Trophoblast cell (in vitro differentiated cells and primary cell): Measurements from ENCODE around the gene FAM114A1.

Source experiments
- DNase-seq, 2 donors: peaks; one replicate each; pipeline ENCODE4 v3.0.0-alpha.2; 2016
- H2AFZ ChIP-seq: 2 replicates; pipeline ENCODE4 v1.6.1; 2013; ENCODE audit warnings: low read length, moderate library complexity, mild to moderate bottlenecking; ENCODE audit not compliant: insufficient read depth, poor library complexity
- H2AK5ac ChIP-seq: 2 replicates; pipeline ENCODE4 v1.6.1; 2013; ENCODE audit warnings: mild to moderate bottlenecking, low read length
- H2BK120ac ChIP-seq: 2 replicates; pipeline ENCODE4 v1.6.1; 2013; ENCODE audit warnings: low read length, mild to moderate bottlenecking, moderate library complexity; ENCODE audit not compliant: insufficient read depth, poor library complexity
- H2BK12ac ChIP-seq: 2 replicates; pipeline ENCODE4 v1.6.1; 2013; ENCODE audit warnings: mild to moderate bottlenecking, low read length, moderate library complexity
- H2BK5ac ChIP-seq: 2 replicates; pipeline ENCODE4 v1.6.1; 2013; ENCODE audit warnings: low read length, low read depth, moderate library complexity, mild to moderate bottlenecking; ENCODE audit not compliant: poor library complexity
- H3K14ac ChIP-seq: 2 replicates; pipeline ENCODE4 v1.6.1; 2013; ENCODE audit warnings: mild to moderate bottlenecking, low read length
- H3K18ac ChIP-seq: 2 replicates; pipeline ENCODE4 v1.6.1; 2013; ENCODE audit warnings: mild to moderate bottlenecking, low read length
- H3K23ac ChIP-seq: 2 replicates; pipeline ENCODE4 v1.6.1; 2013; ENCODE audit warnings: low read length
- H3K27ac ChIP-seq: 2 replicates; pipeline ENCODE4 v1.5.1; 2013; ENCODE audit warnings: low read depth, mild to moderate bottlenecking, inconsistent platforms, low read length, moderate library complexity
- H3K27me3 ChIP-seq: 2 replicates; pipeline ENCODE4 v1.6.1; 2013; ENCODE audit warnings: inconsistent platforms, mild to moderate bottlenecking, low read length, moderate library complexity; ENCODE audit not compliant: insufficient read depth
- H3K36me3 ChIP-seq, 2 experiments: 1 replicate in 1 of 2; 2 replicates in 1 of 2; pipeline ENCODE4 v1.6.1; 2013; ENCODE audit warnings: low read length in 2 of 2, mild to moderate bottlenecking in 2 of 2, moderate library complexity in 1 of 2; ENCODE audit not compliant: insufficient read depth in 2 of 2, control insufficient read depth in 1 of 2
- H3K4ac ChIP-seq: 2 replicates; pipeline ENCODE4 v1.6.1; 2013; ENCODE audit warnings: low read depth, mild to moderate bottlenecking, low read length, moderate library complexity
- H3K4me1 ChIP-seq, 2 experiments: 1 replicate in 1 of 2; 2 replicates in 1 of 2; pipeline ENCODE4 v1.6.1; 2013; ENCODE audit warnings: low read length in 2 of 2, mild to moderate bottlenecking in 2 of 2, moderate library complexity in 1 of 2; ENCODE audit not compliant: insufficient read depth in 2 of 2, control insufficient read depth in 1 of 2
- H3K4me2 ChIP-seq: 2 replicates; pipeline ENCODE4 v1.6.1; 2013; ENCODE audit warnings: inconsistent platforms, mild to moderate bottlenecking, low read length, moderate library complexity
- H3K4me3 ChIP-seq: 2 replicates; pipeline ENCODE4 v1.5.1; 2013; ENCODE audit warnings: mild to moderate bottlenecking, low read depth, low read length, inconsistent platforms
- H3K79me1 ChIP-seq: one replicate; pipeline ENCODE4 v1.6.1; 2013; ENCODE audit warnings: low read length
- H3K79me2 ChIP-seq: 2 replicates; pipeline ENCODE4 v1.6.1; 2013; ENCODE audit warnings: low read length, mild to moderate bottlenecking; ENCODE audit not compliant: control insufficient read depth, insufficient read depth, poor library complexity
- H3K9ac ChIP-seq: 2 replicates; pipeline ENCODE4 v1.6.1; 2013; ENCODE audit warnings: mild to moderate bottlenecking, low read length
- H3K9me3 ChIP-seq: 2 replicates; pipeline ENCODE4 v1.6.1; 2013; ENCODE audit warnings: low read depth, mild to moderate bottlenecking, control low read depth, inconsistent platforms, low read length; ENCODE audit not compliant: insufficient read depth
- H4K12ac ChIP-seq: 2 replicates; pipeline ENCODE4 v1.6.1; 2013; ENCODE audit warnings: low read depth, mild to moderate bottlenecking, low read length, moderate library complexity
- H4K8ac ChIP-seq: 2 replicates; pipeline ENCODE4 v1.6.1; 2013; ENCODE audit warnings: low read depth, mild to moderate bottlenecking, low read length, moderate library complexity
- H4K91ac ChIP-seq: one replicate; pipeline ENCODE4 v1.6.1; 2013; ENCODE audit warnings: low read depth, mild to moderate bottlenecking, low read length, moderate library complexity
- WGBS: extraction: QIAGEN DNeasy Blood & Tissue Kit; methylation state at CpG from one replicate; pipeline ENCODE4 v1.1.7; 2013; ENCODE audit warnings: missing lambda C conversion rate; ENCODE audit not compliant: insufficient read length, insufficient coverage; ENCODE audit errors: extremely low coverage; 5-methylcytosine and 5-hydroxymethylcytosine counted together

FAM114A1 gene

GRCh38 chr4:38944440-38944839 is 76.8 kb downstream of the FAM114A1 start:
- no peak overlapping the region for H4K91ac ChIP-seq

GRCh38 chr4:38946919-38947318 is 79.3 kb downstream of the FAM114A1 start:
- Histone ChIP-seq H3K79me2 (no peaks in the 10 kb centered on the region), H3K14ac (no peak overlapping the region), H3K4ac (no peak overlapping the region), H3K23ac (no peak overlapping the region), H2BK5ac (no peak overlapping the region), H2AK5ac (no peak overlapping the region), H3K4me3 (no peak overlapping the region), H3K9me3 (peaks cover 2% of the 10 kb centered on the region), H3K9ac (no peak overlapping the region), H4K8ac (no peak overlapping the region), H2BK12ac (no peak overlapping the region), H2AFZ (no peak overlapping the region), H3K4me1 (no peaks in the 10 kb centered on the region), H4K91ac (no peak overlapping the region), H4K12ac (no peak overlapping the region), H2BK120ac (no peak overlapping the region), H3K18ac (no peak overlapping the region), H3K4me2 (no peak overlapping the region), H3K27ac (no peak overlapping the region), H3K36me3 (peaks cover 14 to 17% of the 10 kb centered on the region in 2 experiments), H3K79me1 (no peaks in the 10 kb centered on the region), H3K27me3 (no peaks in the 10 kb centered on the region)
- no CpG with 5 or more reads among the region's 3 CpGs for WGBS
- DNase-seq = peak in 1 of 2 donors; percentile 5

More at GRCh38 chr4:38944440-38944839, 76.8 kb downstream of the FAM114A1 start:
- no peak overlapping the region for H3K4ac ChIP-seq
- peaks cover 2% of the 10 kb centered on the region for H3K9me3 ChIP-seq
- H3K4me1 ChIP-seq = no peaks in the 10 kb centered on the region
- no peak overlapping the region for H4K12ac ChIP-seq
- H3K79me1 ChIP-seq = no peaks in the 10 kb centered on the region
- H3K9ac ChIP-seq = no peak overlapping the region
- no peak overlapping the region for H3K14ac ChIP-seq
- H2AFZ ChIP-seq = no peak overlapping the region
- no peak overlapping the region for H3K27ac ChIP-seq
- no peak overlapping the region for H4K8ac ChIP-seq
- no peak overlapping the region for H3K4me3 ChIP-seq
- H2AK5ac ChIP-seq = no peak overlapping the region
- no peak overlapping the region for H2BK12ac ChIP-seq
- H3K18ac ChIP-seq = no peak overlapping the region
- H3K36me3 ChIP-seq = peaks cover 19 to 28% of the 10 kb centered on the region in 2 experiments
- H2BK5ac ChIP-seq = no peak overlapping the region
- no peak for DNase-seq
- no peaks in the 10 kb centered on the region for H3K27me3 ChIP-seq
- H3K79me2 ChIP-seq = no peaks in the 10 kb centered on the region
- H2BK120ac ChIP-seq = no peak overlapping the region
- no peak overlapping the region for H3K4me2 ChIP-seq
- H3K23ac ChIP-seq = no peak overlapping the region
- no CpG with 5 or more reads among the region's 9 CpGs for WGBS

- Histone ChIP-seq H3K4ac (no peak overlapping the region), H4K91ac (no peak overlapping the region), H3K4me3 (no peak overlapping the region), H3K18ac (no peak overlapping the region), H2AFZ (no peak overlapping the region), H3K9ac (no peak overlapping the region), H4K8ac (no peak overlapping the region), H3K36me3 (peaks cover 8 to 10% of the 10 kb centered on the region in 2 experiments), H4K12ac (no peak overlapping the region), H3K23ac (no peak overlapping the region), H2BK12ac (no peak overlapping the region), H3K79me1 (no peaks in the 10 kb centered on the region), H3K27ac (no peak overlapping the region), H2BK120ac (no peak overlapping the region), H3K27me3 (no peaks in the 10 kb centered on the region), H3K4me2 (no peak overlapping the region), H3K4me1 (no peaks in the 10 kb centered on the region), H2AK5ac (no peak overlapping the region), H3K79me2 (no peaks in the 10 kb centered on the region), H3K9me3 (peaks cover 2% of the 10 kb centered on the region), H3K14ac (no peak overlapping the region), H2BK5ac (no peak overlapping the region)
- WGBS = no CpG with 5 or more reads among the region's 2 CpGs
- peak; percentile 61 to 75 for DNase-seq
Observed at GRCh38 chr4:38948551-38948950, 80.9 kb downstream of the FAM114A1 start.

GRCh38 chr4:38949411-38950051 is 81.9 kb downstream of the FAM114A1 start:
- no peak overlapping the region for H4K12ac ChIP-seq
- H3K27me3 ChIP-seq = no peaks in the 10 kb centered on the region
- no peak overlapping the region for H2BK12ac ChIP-seq
- H2AFZ ChIP-seq = no peak overlapping the region
- no peak overlapping the region for H3K23ac ChIP-seq
- WGBS = no CpG with 5 or more reads among the region's 5 CpGs
- no peak overlapping the region for H2BK5ac ChIP-seq
- H3K4me1 ChIP-seq = no peaks in the 10 kb centered on the region
- H3K18ac ChIP-seq = no peak overlapping the region
- no peak overlapping the region for H4K8ac ChIP-seq
- no peaks in the 10 kb centered on the region for H3K79me1 ChIP-seq
- H3K4ac ChIP-seq = no peak overlapping the region
- H4K91ac ChIP-seq = no peak overlapping the region
- no peak overlapping the region for H2AK5ac ChIP-seq
- H3K9me3 ChIP-seq = peaks cover 2% of the 10 kb centered on the region
- H3K4me3 ChIP-seq = no peak overlapping the region
- H3K79me2 ChIP-seq = no peaks in the 10 kb centered on the region
- no peak for DNase-seq
- peaks cover 4 to 5% of the 10 kb centered on the region in 2 experiments for H3K36me3 ChIP-seq
- no peak overlapping the region for H3K14ac ChIP-seq
- H3K9ac ChIP-seq = no peak overlapping the region
- no peak overlapping the region for H3K4me2 ChIP-seq
- H3K27ac ChIP-seq = no peak overlapping the region
- H2BK120ac ChIP-seq = no peak overlapping the region
